Fibroblast of the aortic adventitia (primary cell): Measurements from ENCODE around the gene CCDC28B. TPM values are rescaled to one million over a fixed set of nuclear protein-coding genes. Genes with fewer than 3 reads are reported as not detected.

ENCODE experiments used
- DNase-seq: peaks from one replicate; pipeline ENCODE4 v3.0.0-alpha.2; 2010; ENCODE audit warnings: low read depth
- H3K4me3 ChIP-seq: 2 replicates; pipeline ENCODE4 v1.5.1; 2011; ENCODE audit warnings: low read depth, mild to moderate bottlenecking, control low read depth, low read length, moderate library complexity
- total RNA-seq: library from RNA; depleted of rRNA; stranded (reverse); fragments of >200 nt; gene quantifications from 2 replicates; pipeline ENCODE4 v1.2.3, GENCODE V29; 2012; ENCODE audit warnings: low replicate concordance
- TF ChIP-seq, protein P1 (sequence below): IDR thresholded peaks from 2 replicates; pipeline ENCODE4 v1.5.1; 2011; ENCODE audit warnings: mild to moderate bottlenecking, low read length, control low read depth, inconsistent platforms; ENCODE audit not compliant: insufficient read depth

The CCDC28B gene
- total RNA-seq, 1 donor: 6.0 TPM

DNA sequence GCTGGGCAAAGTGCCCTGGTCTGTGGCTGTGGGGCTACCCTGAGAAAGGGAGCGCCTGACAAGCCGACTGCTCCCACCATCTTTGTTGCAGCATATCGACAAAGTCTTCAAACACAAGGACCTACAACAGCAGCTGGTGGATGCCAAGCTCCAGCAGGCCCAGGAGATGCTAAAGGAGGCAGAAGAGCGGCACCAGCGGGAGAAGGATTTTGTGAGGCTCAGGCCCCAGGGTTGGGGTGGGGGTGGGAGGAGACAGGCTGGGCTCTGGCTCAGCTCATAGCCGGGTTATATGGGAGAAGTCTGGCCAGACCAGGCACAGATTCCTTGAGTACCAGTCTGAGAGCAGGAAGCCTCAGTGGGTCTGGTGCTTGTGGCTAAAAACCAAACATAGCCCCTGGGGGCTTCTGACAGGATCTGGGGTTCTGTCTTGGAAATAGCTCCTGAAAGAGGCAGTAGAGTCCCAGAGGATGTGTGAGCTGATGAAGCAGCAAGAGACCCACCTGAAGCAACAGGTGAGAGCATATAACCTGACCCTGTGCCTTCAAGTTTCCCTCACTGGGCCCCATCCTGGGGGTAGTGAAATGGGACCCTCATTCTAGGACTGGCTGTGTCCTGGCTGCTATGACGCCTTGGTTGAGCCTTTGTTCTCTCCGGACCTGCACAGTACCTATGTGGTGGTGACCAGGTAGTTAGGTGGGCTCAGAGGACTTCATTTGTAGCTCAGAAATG, 8.0 kb upstream of the CCDC28B start:
- H3K4me3 ChIP-seq: no peak overlapping the region
- no peak for DNase-seq
- TF ChIP-seq, protein P1, sequence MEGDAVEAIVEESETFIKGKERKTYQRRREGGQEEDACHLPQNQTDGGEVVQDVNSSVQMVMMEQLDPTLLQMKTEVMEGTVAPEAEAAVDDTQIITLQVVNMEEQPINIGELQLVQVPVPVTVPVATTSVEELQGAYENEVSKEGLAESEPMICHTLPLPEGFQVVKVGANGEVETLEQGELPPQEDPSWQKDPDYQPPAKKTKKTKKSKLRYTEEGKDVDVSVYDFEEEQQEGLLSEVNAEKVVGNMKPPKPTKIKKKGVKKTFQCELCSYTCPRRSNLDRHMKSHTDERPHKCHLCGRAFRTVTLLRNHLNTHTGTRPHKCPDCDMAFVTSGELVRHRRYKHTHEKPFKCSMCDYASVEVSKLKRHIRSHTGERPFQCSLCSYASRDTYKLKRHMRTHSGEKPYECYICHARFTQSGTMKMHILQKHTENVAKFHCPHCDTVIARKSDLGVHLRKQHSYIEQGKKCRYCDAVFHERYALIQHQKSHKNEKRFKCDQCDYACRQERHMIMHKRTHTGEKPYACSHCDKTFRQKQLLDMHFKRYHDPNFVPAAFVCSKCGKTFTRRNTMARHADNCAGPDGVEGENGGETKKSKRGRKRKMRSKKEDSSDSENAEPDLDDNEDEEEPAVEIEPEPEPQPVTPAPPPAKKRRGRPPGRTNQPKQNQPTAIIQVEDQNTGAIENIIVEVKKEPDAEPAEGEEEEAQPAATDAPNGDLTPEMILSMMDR: no peak

DNA sequence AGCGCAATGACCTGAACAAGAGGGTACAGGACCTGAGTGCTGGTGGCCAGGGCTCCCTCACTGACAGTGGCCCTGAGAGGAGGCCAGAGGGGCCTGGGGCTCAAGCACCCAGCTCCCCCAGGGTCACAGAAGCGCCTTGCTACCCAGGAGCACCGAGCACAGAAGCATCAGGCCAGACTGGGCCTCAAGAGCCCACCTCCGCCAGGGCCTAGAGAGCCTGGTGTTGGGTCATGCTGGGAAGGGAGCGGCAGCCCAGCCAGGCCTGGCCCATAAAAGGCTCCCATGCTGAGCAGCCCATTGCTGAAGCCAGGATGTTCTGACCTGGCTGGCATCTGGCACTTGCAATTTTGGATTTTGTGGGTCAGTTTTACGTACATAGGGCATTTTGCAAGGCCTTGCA, 5.4 kb upstream of the CCDC28B start:
- DNase-seq: no peak
- TF ChIP-seq, protein P1: no peak

DNA sequence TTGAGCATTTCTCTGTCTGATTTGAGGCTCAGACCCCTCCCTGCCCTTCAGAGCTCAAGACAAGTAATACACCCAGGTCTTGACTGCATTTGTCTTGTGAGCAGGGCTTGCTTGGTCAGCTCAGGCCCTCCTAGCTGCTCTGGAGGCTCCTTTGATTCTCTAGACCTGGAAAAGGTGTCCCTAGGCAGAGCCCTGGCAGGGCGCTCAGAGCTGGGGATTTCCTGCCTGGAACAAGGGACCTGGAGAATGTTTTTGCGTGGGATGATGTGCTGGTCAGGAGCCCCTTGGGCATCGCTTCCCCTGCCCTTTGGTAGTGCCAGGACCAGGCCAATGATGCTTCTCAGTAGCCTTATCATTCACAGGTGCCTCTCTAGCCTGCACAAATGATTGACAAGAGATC, 4.9 kb upstream of the CCDC28B start:
- TF ChIP-seq, protein P1: no peak
- H3K4me3 ChIP-seq: no peak overlapping the region
- DNase-seq: no peak

More for the DNA sequence above, 5.4 kb upstream of the CCDC28B start:
- H3K4me3 ChIP-seq: no peak overlapping the region

DNA sequence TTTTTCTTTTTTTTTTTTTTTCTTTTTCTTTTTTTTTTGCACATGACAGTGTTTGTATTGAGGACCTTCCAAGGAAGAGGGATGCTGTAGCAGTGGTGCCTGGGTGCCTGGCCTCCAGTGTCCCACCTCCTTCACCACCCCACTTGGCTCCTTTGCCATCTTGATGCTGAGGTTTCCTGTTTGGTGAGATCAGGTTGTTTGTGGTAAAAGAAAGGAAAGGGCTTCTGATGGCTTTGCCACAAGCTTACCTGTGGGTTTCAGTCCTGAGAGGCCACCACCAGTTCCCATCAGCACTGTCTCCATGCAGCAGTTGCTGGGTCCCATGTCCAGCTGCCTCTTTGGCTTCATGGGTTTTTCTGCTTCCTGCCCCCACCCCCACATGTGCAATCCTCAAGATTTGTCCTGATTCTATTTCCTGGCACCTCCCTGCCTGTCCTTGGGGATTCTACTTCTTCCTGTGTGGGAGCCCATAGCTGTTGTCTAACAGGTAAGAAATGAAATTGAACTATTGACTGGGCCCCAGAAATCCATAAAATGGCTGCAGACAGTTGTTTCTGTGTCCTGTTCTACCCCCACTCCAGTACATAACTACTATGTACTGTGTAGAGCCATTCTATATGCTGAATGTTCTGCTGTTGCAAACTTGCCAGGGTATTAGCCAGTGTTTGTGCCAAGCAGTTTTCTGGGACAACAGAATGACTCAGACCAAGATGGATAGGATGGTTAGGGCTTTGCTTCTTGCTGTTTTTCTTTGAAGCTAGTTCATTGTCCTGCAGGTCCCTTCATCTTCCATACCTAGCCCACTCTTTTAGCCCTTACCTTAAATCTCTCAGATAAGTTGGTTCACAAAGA, 4.2 kb upstream of the CCDC28B start:
- TF ChIP-seq, protein P1: no peak
- peak; percentile 47 for DNase-seq
- H3K4me3 ChIP-seq: no peak overlapping the region

DNA sequence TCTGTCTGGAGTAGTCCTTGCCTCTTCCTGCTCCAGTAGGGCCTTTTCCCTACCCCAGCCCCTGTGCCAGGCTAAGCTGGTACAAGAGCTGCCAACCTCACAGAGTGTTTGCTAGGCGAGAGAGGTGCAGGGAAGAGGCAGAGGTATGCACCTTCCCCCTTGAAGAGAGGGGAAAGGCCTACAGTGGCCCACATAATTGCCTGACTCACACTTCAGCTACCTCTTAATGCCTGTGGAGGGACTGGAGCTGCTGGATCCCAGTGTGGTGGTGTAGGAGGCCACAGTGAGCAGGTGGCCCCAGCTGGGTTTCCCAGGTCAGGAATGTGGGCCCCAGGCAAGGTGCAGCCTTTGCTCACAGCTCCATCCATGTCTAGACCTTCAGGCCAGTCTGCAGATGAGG, 3.3 kb upstream of the CCDC28B start:
- no peak overlapping the region for H3K4me3 ChIP-seq
- no peak for DNase-seq
- TF ChIP-seq, protein P1: no peak

DNA sequence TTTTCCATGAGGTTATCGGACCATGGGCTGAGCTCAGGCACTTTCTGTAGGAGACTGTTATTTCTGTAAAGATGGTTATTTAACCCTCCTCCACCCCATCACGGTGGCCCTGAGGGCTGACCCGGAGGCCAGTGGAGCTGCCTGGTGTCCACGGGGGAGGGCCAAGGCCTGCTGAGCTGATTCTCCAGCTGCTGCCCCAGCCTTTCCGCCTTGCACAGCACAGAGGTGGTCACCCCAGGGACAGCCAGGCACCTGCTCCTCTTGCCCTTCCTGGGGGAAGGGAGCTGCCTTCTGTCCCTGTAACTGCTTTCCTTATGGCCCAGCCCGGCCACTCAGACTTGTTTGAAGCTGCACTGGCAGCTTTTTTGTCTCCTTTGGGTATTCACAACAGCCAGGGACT, 2.6 kb upstream of the CCDC28B start:
- DNase-seq: no peak
- TF ChIP-seq, protein P1: no peak
- no peak overlapping the region for H3K4me3 ChIP-seq
